GM12878 (cell line): ENCODE data around the gene ZFC3H1. TPM values are rescaled to one million over a fixed set of nuclear protein-coding genes. Genes with fewer than 3 reads are reported as not detected.

Experiments
- ATAC-seq: fragments of 200-7000 bp; cut with Tn5 transposase; 3 replicates; pipeline ENCODE4 v1.9.1; 2020; ENCODE audit warnings: mild to moderate bottlenecking, moderate library complexity
- BruUV-seq: library from RNA; stranded (reverse); fragments of 400-500 nt; replicated peaks from 2 replicates; lab custom pipeline; 2021; lab: Mats Ljungman, UMichigan
- CTCF ChIA-PET: fragments of 300-600 bp; sonication (Branson Sonifier 250); formaldehyde crosslinking; extraction: SDS; loops from one replicate; lab custom pipeline; 2021; ENCODE audit warnings: inconsistent platforms; lab: Yijun Ruan, JAX
- POLR2A ChIA-PET: fragments of 350-600 bp; formaldehyde crosslinking; extraction: SDS; loops from one replicate; lab custom pipeline; 2021; ENCODE audit warnings: inconsistent platforms; lab: Charles Lee
- RAD21 ChIA-PET: fragments of 300-600 bp; sonication (Branson Sonifier 250); formaldehyde crosslinking; loops from one replicate; lab custom pipeline; 2023; ENCODE audit warnings: antibody characterized with exemption; ENCODE audit not compliant: unreplicated experiment; lab: Charles Lee
- SMC1A ChIA-PET: fragments of 300-600 bp; sonication (Branson Sonifier 250); formaldehyde crosslinking; loops from one replicate; lab custom pipeline; 2023; ENCODE audit not compliant: unreplicated experiment, uncharacterized antibody; lab: Charles Lee
- DNase-seq: peaks from one replicate; pipeline ENCODE4 v3.0.0-alpha.2; 2011; ENCODE audit warnings: low read depth, low spot score
- FAIRE-seq: peaks from 3 replicates; lab custom pipeline; 2011; peaks lifted over from hg19 to GRCh38; lab: Jason Lieb, UNC
- H2AFZ ChIP-seq: 2 replicates; pipeline ENCODE4 v1.6.0; 2011; ENCODE audit warnings: low read depth, low read length, control low read depth; ENCODE audit not compliant: control insufficient read depth
- H3K27ac ChIP-seq: 2 replicates; pipeline ENCODE4 v1.5.1; 2011; ENCODE audit warnings: control low read depth; ENCODE audit not compliant: control insufficient read depth, insufficient read depth
- H3K27me3 ChIP-seq, 2 experiments: replicated peaks in 1 of 2; 2 replicates each; pipeline versions ENCODE4 v1.6.0 to v1.6.1; 2011; ENCODE audit warnings: low read length in 1 of 2; ENCODE audit not compliant: control insufficient read depth in 2 of 2, insufficient read depth in 2 of 2
- H3K36me3 ChIP-seq, 2 experiments: 2 replicates each; pipeline ENCODE4 v1.5.1; 2011; ENCODE audit warnings: low read length in 1 of 2; ENCODE audit not compliant: control insufficient read depth in 2 of 2, insufficient read depth in 2 of 2
- H3K4me1 ChIP-seq: 2 replicates; pipeline ENCODE4 v1.6.1; 2011; ENCODE audit warnings: mild to moderate bottlenecking, low read length, moderate library complexity, mixed read lengths; ENCODE audit not compliant: control insufficient read depth, insufficient read depth
- H3K4me2 ChIP-seq: 2 replicates; pipeline ENCODE4 v1.6.0; 2011; ENCODE audit warnings: control low read depth; ENCODE audit not compliant: control insufficient read depth, insufficient read depth
- H3K4me3 ChIP-seq: fragments of 200-600 bp; sonication (generic); 2 replicates; pipeline ENCODE4 v1.5.1; 2016
- H3K79me2 ChIP-seq: 2 replicates; pipeline ENCODE4 v1.6.0; 2011; ENCODE audit warnings: low read length; ENCODE audit not compliant: control insufficient read depth, insufficient read depth
- H3K9ac ChIP-seq: 2 replicates; pipeline ENCODE4 v1.8.0; 2011; ENCODE audit warnings: low read length, control low read depth, mixed read lengths; ENCODE audit not compliant: control insufficient read depth, insufficient read depth
- H3K9me3 ChIP-seq: replicated peaks from 3 replicates; pipeline ENCODE4 v1.5.1; 2011; ENCODE audit warnings: mild to moderate bottlenecking, low read length; ENCODE audit not compliant: control insufficient read depth, insufficient read depth
- H4K20me1 ChIP-seq: 2 replicates; pipeline ENCODE4 v1.6.0; 2011; ENCODE audit not compliant: control insufficient read depth, insufficient read depth
- ATF7 ChIP-seq: fragments of 450-650 bp; IDR thresholded peaks from 2 replicates; pipeline ENCODE4 v1.6.1; 2016; ENCODE audit warnings: low read depth, mild to moderate bottlenecking
- E4F1 ChIP-seq: fragments of 450-650 bp; IDR thresholded peaks from 2 replicates; pipeline ENCODE4 v1.6.1; 2018; ENCODE audit warnings: borderline replicate concordance, mild to moderate bottlenecking; ENCODE audit not compliant: partially characterized antibody
- GATAD2B ChIP-seq: fragments of 450-650 bp; conservative IDR thresholded peaks from 2 replicates; pipeline ENCODE4 v1.6.1; 2017; ENCODE audit warnings: low read depth, mild to moderate bottlenecking, moderate library complexity
- JUNB ChIP-seq: IDR thresholded peaks from 2 replicates; pipeline ENCODE4 v1.6.1; 2016; ENCODE audit warnings: antibody characterized with exemption, mild to moderate bottlenecking
- JUND ChIP-seq: IDR thresholded peaks from 2 replicates; pipeline ENCODE4 v1.6.1; 2012; ENCODE audit warnings: low read depth, mild to moderate bottlenecking, low read length, improper control_type of control experiment, moderate library complexity
- MTA2 ChIP-seq: fragments of 450-650 bp; IDR thresholded peaks from 2 replicates; pipeline ENCODE4 v1.6.1; 2016; ENCODE audit warnings: low read depth, mild to moderate bottlenecking, moderate library complexity
- NR2C1 ChIP-seq: fragments of 450-650 bp; IDR thresholded peaks from 2 replicates; pipeline ENCODE4 v1.6.1; 2017; ENCODE audit warnings: antibody characterized with exemption, mild to moderate bottlenecking, moderate library complexity
- PML ChIP-seq: IDR thresholded peaks from 2 replicates; pipeline ENCODE4 v1.6.1; 2012; ENCODE audit warnings: low read length, inconsistent platforms
- POLR2A ChIP-seq: IDR thresholded peaks from 2 replicates; pipeline ENCODE4 v1.6.1; 2011; ENCODE audit warnings: low read depth, mild to moderate bottlenecking, low read length
- RAD51 ChIP-seq: fragments of 450-650 bp; IDR thresholded peaks from 2 replicates; pipeline ENCODE4 v1.6.1; 2016; ENCODE audit warnings: moderate library complexity, mild to moderate bottlenecking, inconsistent platforms
- RCOR1 ChIP-seq: conservative IDR thresholded peaks from 2 replicates; pipeline ENCODE4 v1.6.1; 2012; ENCODE audit warnings: low read depth, low read length, improper control_type of control experiment
- SMAD1 ChIP-seq: fragments of 450-650 bp; IDR thresholded peaks from 2 replicates; pipeline ENCODE4 v1.6.1; 2018; ENCODE audit warnings: mild to moderate bottlenecking, low read depth; ENCODE audit not compliant: partially characterized antibody
- TCF12 ChIP-seq: IDR thresholded peaks from 2 replicates; pipeline ENCODE4 v1.6.1; 2011; ENCODE audit warnings: low read depth, mild to moderate bottlenecking, low read length
- ZBTB11 ChIP-seq: fragments of 450-650 bp; formaldehyde crosslinking; IDR thresholded peaks from 2 replicates; pipeline ENCODE4 v1.5.0; 2022; ENCODE audit warnings: mild to moderate bottlenecking, missing genetic modification characterization
- ZNF24 ChIP-seq: fragments of 450-650 bp; IDR thresholded peaks from 2 replicates; pipeline ENCODE4 v1.6.1; 2017; ENCODE audit warnings: antibody characterized with exemption, mild to moderate bottlenecking
- ZSCAN29 ChIP-seq: fragments of 450-650 bp; IDR thresholded peaks from 2 replicates; pipeline ENCODE4 v1.6.1; 2017; ENCODE audit warnings: mild to moderate bottlenecking, moderate library complexity
- WGBS: methylation state at CpG from one replicate; pipeline ENCODE4 v1.1.6; 2016; ENCODE audit warnings: low lambda C conversion rate; ENCODE audit not compliant: insufficient replicate concordance, insufficient coverage; ENCODE audit errors: missing lambda C conversion rate; 5-methylcytosine and 5-hydroxymethylcytosine counted together
- in situ Hi-C: fragments of 300-500 bp; cut with MboI; formaldehyde crosslinking; loops from 9 replicates; pipeline ENCODE4 v1.14.3; 2018; ENCODE audit warnings: mixed read lengths
- intact Hi-C: fragments of 100-400 bp; cut with micrococcal nuclease; formaldehyde crosslinking; loops from one replicate; pipeline ENCODE4 v1.14.2; 2022; ENCODE audit not compliant: unreplicated experiment
- polyA plus RNA-seq, 11 experiments: library from polyadenylated mRNA; depleted of rRNA in 4 of 11; unstranded in 6 of 11; stranded (reverse) in 5 of 11; fragments of >200 nt; fragmentation: Nextera tagmentation in 4 of 11; fragmentation: Illumina TruSeq in 1 of 11; extraction: Ambion mirVana in 4 of 11; extraction: Trizol in 1 of 11; gene quantifications; 1 replicate in 1 of 11; 2 replicates in 10 of 11; pipeline versions ENCODE4 v1.2.1 to v1.2.3, GENCODE V29; 2011 to 2016; ENCODE audit warnings: inconsistent platforms in 2 of 11, missing spikeins in 2 of 11, low read depth in 1 of 11
- total RNA-seq, 4 experiments: library from RNA; depleted of rRNA in 3 of 4; stranded (reverse); fragments of >200 nt in 3 of 4; fragmentation: Illumina TruSeq in 1 of 4; extraction: Trizol in 1 of 4; gene quantifications; 2 replicates each; pipeline versions ENCODE4 v1.2.1 to v1.2.3, GENCODE V29; 2013 to 2021
- TF ChIP-seq, protein P1 (sequence below): fragments of 450-650 bp; IDR thresholded peaks from 2 replicates; pipeline ENCODE4 v1.6.1; 2017; ENCODE audit warnings: borderline replicate concordance

Gene ZFC3H1
- total and polyA plus RNA-seq, 10 of the 15 experiments (the other 5 are each of a cell fraction or from before 2014, with no cell fraction given), result 11.2 to 88.7 (median 25.9) TPM

GRCh38 chr12:71655495-71655894, 8.2 kb downstream of the ZFC3H1 start:
- peaks cover 0 to 47% of the 10 kb centered on the region in 2 experiments; a peak in 2 of 4 replicates for H3K36me3 ChIP-seq
- CTCF ChIA-PET, result interaction anchor here (1.0 to 2.4 kb wide), 4 partner anchors 19 to 239 kb away, joined by 3 to 8 read pairs (median 4); no protein-coding TSS in a partner anchor
- no peak overlapping the region for H3K27ac ChIP-seq
- in situ Hi-C loops (no loop called here), intact Hi-C loops (no loop called here)
- BruUV-seq, result no TSS peak
- H3K79me2 ChIP-seq, result peaks cover 75% of the 10 kb centered on the region
- peaks cover 17% of the 10 kb centered on the region for H3K9me3 ChIP-seq
- H3K9ac ChIP-seq, result no peak overlapping the region
- H3K4me1 ChIP-seq, result no peaks in the 10 kb centered on the region
- POLR2A ChIA-PET, result interaction anchor here (0.8 kb wide), 1 partner anchor 9 kb away, joined by 3 read pairs; the partner anchor contains the start of genes THAP2 and ZFC3H1
- no peak overlapping the region for H3K4me2 ChIP-seq
- no peak for DNase-seq
- peak overlapping the region; percentile 33; the same call in 1 of the 2 replicates for H3K4me3 ChIP-seq
- H3K27me3 ChIP-seq, result no peaks in the 10 kb centered on the region
- H2AFZ ChIP-seq, result no peak overlapping the region
- RAD21 ChIA-PET, result interaction anchor here (1.2 kb wide), 1 partner anchor 8 kb away, joined by 6 read pairs; the partner anchor contains the start of gene ZFC3H1
- ATAC-seq, result no peak; the same call in 2 of the 3 replicates
- SMC1A ChIA-PET, result interaction anchor here (1.1 to 1.5 kb wide), 2 partner anchors 25 to 68 kb away, joined by 3 read pairs; no protein-coding TSS in a partner anchor
- no peak for FAIRE-seq
- H4K20me1 ChIP-seq, result no peaks in the 10 kb centered on the region
- TF ChIP-seq ZBTB11 (CRISPR knock-in tag) (no peak), TCF12 (no peak), ATF7 (no peak), RAD51 (no peak), GATAD2B (no peak), ZNF24 (no peak), MTA2 (no peak), E4F1 (no peak), POLR2A (no peak), ZSCAN29 (no peak), JUNB (no peak), SMAD1 (no peak), PML (no peak), JUND (no peak), NR2C1 (no peak), RCOR1 (no peak)
- TF ChIP-seq, protein P1, sequence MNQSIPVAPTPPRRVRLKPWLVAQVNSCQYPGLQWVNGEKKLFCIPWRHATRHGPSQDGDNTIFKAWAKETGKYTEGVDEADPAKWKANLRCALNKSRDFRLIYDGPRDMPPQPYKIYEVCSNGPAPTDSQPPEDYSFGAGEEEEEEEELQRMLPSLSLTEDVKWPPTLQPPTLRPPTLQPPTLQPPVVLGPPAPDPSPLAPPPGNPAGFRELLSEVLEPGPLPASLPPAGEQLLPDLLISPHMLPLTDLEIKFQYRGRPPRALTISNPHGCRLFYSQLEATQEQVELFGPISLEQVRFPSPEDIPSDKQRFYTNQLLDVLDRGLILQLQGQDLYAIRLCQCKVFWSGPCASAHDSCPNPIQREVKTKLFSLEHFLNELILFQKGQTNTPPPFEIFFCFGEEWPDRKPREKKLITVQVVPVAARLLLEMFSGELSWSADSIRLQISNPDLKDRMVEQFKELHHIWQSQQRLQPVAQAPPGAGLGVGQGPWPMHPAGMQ, result no peak
- WGBS, result 92% methylated on average over 1 of the region's 1 CpG
